Neutrophil (primary cell): ENCODE measurements around the gene AHR.

Experiments used
- H3K27ac ChIP-seq: fragments of 200-600 bp; sonication (generic); 2 replicates; pipeline ENCODE4 v1.5.1; 2016; ENCODE audit warnings: mild to moderate bottlenecking, moderate library complexity
- H3K27me3 ChIP-seq: fragments of 200-600 bp; sonication (generic); 2 replicates; pipeline ENCODE4 v1.6.0; 2016; ENCODE audit warnings: mild to moderate bottlenecking
- H3K36me3 ChIP-seq: fragments of 200-600 bp; sonication (generic); 2 replicates; pipeline ENCODE4 v1.5.1; 2017
- H3K4me1 ChIP-seq, 2 experiments: fragments of 200-600 bp in 1 of 2; sonication (generic) in 1 of 2; 1 replicate in 1 of 2; 2 replicates in 1 of 2; pipeline versions ENCODE4 v1.5.1 to v1.6.1; 2013 to 2016; ENCODE audit warnings: low read depth in 1 of 2, low read length in 1 of 2, mild to moderate bottlenecking in 1 of 2, moderate library complexity in 1 of 2; ENCODE audit not compliant: control insufficient read depth in 1 of 2, insufficient read depth in 1 of 2
- H3K4me3 ChIP-seq, 2 experiments: fragments of 200-600 bp in 1 of 2; sonication (generic) in 1 of 2; 1 replicate in 1 of 2; 2 replicates in 1 of 2; pipeline ENCODE4 v1.5.1; 2013 to 2016; ENCODE audit warnings: low read depth in 1 of 2, low read length in 1 of 2, mild to moderate bottlenecking in 1 of 2, moderate library complexity in 1 of 2
- H3K9me3 ChIP-seq: fragments of 200-600 bp; sonication (generic); 2 replicates; pipeline ENCODE4 v1.5.1; 2016
- CTCF ChIP-seq: fragments of 200-600 bp; sonication (generic); IDR thresholded peaks from 2 replicates; pipeline ENCODE4 v1.5.1; 2016; ENCODE audit warnings: antibody characterized with exemption

AHR gene

GRCh38 chr7:17292843-17293242 is 5.6 kb upstream of the AHR start:
- H3K27ac ChIP-seq, result no peak overlapping the region
- no peaks in the 10 kb centered on the region for H3K9me3 ChIP-seq
- no peak for TF ChIP-seq CTCF
- H3K36me3 ChIP-seq, result no peaks in the 10 kb centered on the region
- H3K27me3 ChIP-seq, result peaks cover 25% of the 10 kb centered on the region
- H3K4me1 ChIP-seq, result peaks cover 0 to 6% of the 10 kb centered on the region in 2 experiments
- no peak overlapping the region for H3K4me3 ChIP-seq

- no peak overlapping the region for H3K27ac ChIP-seq
- TF ChIP-seq CTCF, result no peak
- no peaks in the 10 kb centered on the region for H3K36me3 ChIP-seq
- peaks cover 0 to 10% of the 10 kb centered on the region in 2 experiments for H3K4me1 ChIP-seq
- peaks cover 29% of the 10 kb centered on the region for H3K27me3 ChIP-seq
- H3K4me3 ChIP-seq, result no peak overlapping the region
- no peaks in the 10 kb centered on the region for H3K9me3 ChIP-seq
These were observed 5.0 kb upstream of the AHR start for GRCh38 chr7:17293481-17293880.

- no peak for TF ChIP-seq CTCF
- Histone ChIP-seq H3K27ac (no peak overlapping the region), H3K4me1 (peaks cover 8 to 28% of the 10 kb centered on the region in 2 experiments), H3K36me3 (no peaks in the 10 kb centered on the region), H3K4me3 (no peak overlapping the region), H3K9me3 (no peaks in the 10 kb centered on the region), H3K27me3 (peaks cover 58% of the 10 kb centered on the region)
These were observed 1.2 kb upstream of the AHR start for GRCh38 chr7:17297243-17297642.

- Histone ChIP-seq H3K9me3 (no peaks in the 10 kb centered on the region), H3K36me3 (no peaks in the 10 kb centered on the region), H3K4me3 (peak overlapping the region; percentile 63 to 77), H3K4me1 (peaks cover 8 to 36% of the 10 kb centered on the region in 2 experiments), H3K27ac (no peak overlapping the region), H3K27me3 (peaks cover 48% of the 10 kb centered on the region)
- TF ChIP-seq CTCF, result no peak
These were observed 509 bp downstream of the AHR start for GRCh38 chr7:17298840-17299482.

GRCh38 chr7:17299483-17299991 is 1.1 kb downstream of the AHR start:
- no peak for TF ChIP-seq CTCF
- H3K27me3 ChIP-seq, result peaks cover 47% of the 10 kb centered on the region
- no peaks in the 10 kb centered on the region for H3K36me3 ChIP-seq
- H3K9me3 ChIP-seq, result no peaks in the 10 kb centered on the region
- peak overlapping the region; percentile 63 to 77 for H3K4me3 ChIP-seq
- peaks cover 8 to 36% of the 10 kb centered on the region in 2 experiments for H3K4me1 ChIP-seq
- H3K27ac ChIP-seq, result no peak overlapping the region
